ENCODE data around the gene SF3B3. TPM values are rescaled to one million over a fixed set of nuclear protein-coding genes. Genes with fewer than 3 reads are reported as not detected.

Gene SF3B3
- total and polyA plus RNA-seq, 2 of the 13 experiments (the other 11 are each of a cell fraction or from before 2014, with no cell fraction given), result 157 to 500 TPM

DNA sequence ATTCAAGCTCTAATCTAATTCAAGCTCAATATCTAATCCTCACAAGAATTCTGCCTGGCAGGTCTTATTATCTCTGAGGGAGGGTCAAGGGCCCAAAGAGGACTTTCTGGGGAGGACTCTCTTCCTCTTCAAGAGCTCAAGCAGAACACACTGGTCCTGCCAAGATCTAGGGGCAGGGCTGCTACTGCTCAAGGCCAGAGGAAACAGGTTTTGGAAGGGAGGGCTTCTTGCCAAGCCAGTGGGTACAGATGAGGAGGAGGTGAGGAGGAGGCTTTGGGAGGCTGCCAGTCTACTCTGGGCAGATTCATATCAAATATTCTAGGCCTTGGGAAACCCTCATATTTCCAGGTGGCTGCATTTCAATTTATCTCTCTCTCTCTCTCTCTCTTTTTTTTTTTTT is 71.0 kb downstream of the SF3B3 start:
- ATAC-seq (no peak), DNase-seq (ENCODE audit: low spot score) (no peak), FAIRE-seq (no peak)
- POLR2A ChIA-PET, result no interaction called here
- Histone ChIP-seq H2AFZ (ENCODE audit: low read length) (no peak overlapping the region), H3K4me3 (replicated peaks in 1 of 3; ENCODE audit: insufficient read depth in 1 of 3, low read depth in 2 of 3, low read length in 3 of 3) (no peak overlapping the region), H3K36me3 (replicated peaks in 1 of 2; ENCODE audit: control insufficient read depth in 1 of 2, insufficient read depth in 2 of 2, low read length in 2 of 2) (no peaks in the 10 kb centered on the region), H3K79me2 (ENCODE audit: insufficient read depth, low read length) (no peaks in the 10 kb centered on the region), H3K27ac (ENCODE audit: extremely low read length, insufficient read depth, low read length) (no peak overlapping the region), H3K4me1 (ENCODE audit: insufficient read depth, low read length) (peaks cover 28% of the 10 kb centered on the region), H3K9ac (ENCODE audit: insufficient read depth, low read depth, low read length) (no peak overlapping the region), H3K9me3 (ENCODE audit: low read length) (no peaks in the 10 kb centered on the region), H3K4me2 (ENCODE audit: low read depth, low read length) (no peak overlapping the region), H4K20me1 (ENCODE audit: insufficient read depth, low read length) (no peaks in the 10 kb centered on the region), H3K27me3 (ENCODE audit: control insufficient read depth in 1 of 2, insufficient read depth in 2 of 2, low read length in 2 of 2) (peaks cover 0 to 2% of the 10 kb centered on the region in 2 experiments; a peak in 2 of 5 replicates)
- BruUV-seq (replicated peaks), result no TSS peak
- TF ChIP-seq, protein P1, sequence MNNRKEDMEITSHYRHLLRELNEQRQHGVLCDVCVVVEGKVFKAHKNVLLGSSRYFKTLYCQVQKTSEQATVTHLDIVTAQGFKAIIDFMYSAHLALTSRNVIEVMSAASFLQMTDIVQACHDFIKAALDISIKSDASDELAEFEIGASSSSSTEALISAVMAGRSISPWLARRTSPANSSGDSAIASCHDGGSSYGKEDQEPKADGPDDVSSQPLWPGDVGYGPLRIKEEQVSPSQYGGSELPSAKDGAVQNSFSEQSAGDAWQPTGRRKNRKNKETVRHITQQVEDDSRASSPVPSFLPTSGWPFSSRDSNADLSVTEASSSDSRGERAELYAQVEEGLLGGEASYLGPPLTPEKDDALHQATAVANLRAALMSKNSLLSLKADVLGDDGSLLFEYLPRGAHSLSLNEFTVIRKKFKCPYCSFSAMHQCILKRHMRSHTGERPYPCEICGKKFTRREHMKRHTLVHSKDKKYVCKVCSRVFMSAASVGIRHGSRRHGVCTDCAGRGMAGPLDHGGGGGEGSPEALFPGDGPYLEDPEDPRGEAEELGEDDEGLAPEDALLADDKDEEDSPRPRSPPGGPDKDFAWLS (CRISPR knock-in tag; IDR thresholded peaks at IDR 0.05; ENCODE audit: borderline replicate concordance), result no peak
- peak; percentile 67 for TF ChIP-seq ZNF263 (CRISPR knock-in tag; IDR thresholded peaks at IDR 0.05)
- intact Hi-C loops (cut with micrococcal nuclease; ENCODE audit: unreplicated experiment) (no loop called here), in situ Hi-C loops (cut with HindIII; ENCODE audit: extremely low pct_ligation_motif_present, low pct_unique_long_range_greater_than_20kb) (no loop called here)
- CTCF ChIA-PET (ENCODE audit: low intra/inter-chr PET ratio, low total read pairs), result no interaction called here

DNA sequence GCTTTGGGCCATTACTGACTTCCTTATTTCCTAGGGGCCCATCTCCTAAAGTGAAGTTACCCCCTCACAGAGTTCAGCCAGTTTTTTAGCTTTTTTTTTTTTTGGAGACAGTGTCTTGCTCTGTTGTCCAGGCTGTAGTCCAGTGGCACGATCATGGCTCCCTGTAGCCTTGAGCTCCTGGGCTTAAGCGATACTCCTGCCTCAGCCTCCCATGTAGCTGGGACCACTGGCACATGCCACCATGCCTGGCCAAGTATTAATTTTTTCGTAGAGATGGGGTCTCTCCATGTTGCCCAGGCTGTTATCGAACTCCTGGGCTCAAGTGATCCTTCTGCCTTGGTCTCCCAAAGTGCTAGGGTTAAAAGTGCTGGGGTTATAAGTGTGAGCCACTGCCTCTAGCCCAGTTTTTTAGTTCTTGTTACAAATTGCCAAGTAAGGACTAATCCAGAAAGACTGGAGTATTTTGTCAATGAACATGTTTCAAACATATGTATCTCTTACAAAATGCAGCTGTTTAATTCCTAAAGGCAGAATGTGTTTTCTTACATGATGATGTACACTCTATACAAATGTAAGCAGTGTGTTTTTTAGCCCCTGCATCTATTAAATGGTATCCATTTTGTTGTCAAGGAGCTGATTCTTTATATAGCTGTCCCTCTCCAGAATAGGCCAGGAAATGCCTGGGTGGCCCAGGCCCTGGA is 73.7 kb downstream of the SF3B3 start:
- Histone ChIP-seq H3K4me3 (replicated peaks in 1 of 3; ENCODE audit: insufficient read depth in 1 of 3, low read depth in 2 of 3, low read length in 3 of 3) (no peak overlapping the region), H3K4me1 (ENCODE audit: insufficient read depth, low read length) (peaks cover under 1% of the 10 kb centered on the region), H3K79me2 (ENCODE audit: insufficient read depth, low read length) (no peaks in the 10 kb centered on the region), H3K36me3 (replicated peaks in 1 of 2; ENCODE audit: control insufficient read depth in 1 of 2, insufficient read depth in 2 of 2, low read length in 2 of 2) (no peaks in the 10 kb centered on the region), H3K4me2 (ENCODE audit: low read depth, low read length) (no peak overlapping the region), H3K27ac (ENCODE audit: extremely low read length, insufficient read depth, low read length) (no peak overlapping the region), H2AFZ (ENCODE audit: low read length) (no peak overlapping the region), H3K9ac (ENCODE audit: insufficient read depth, low read depth, low read length) (no peak overlapping the region), H3K9me3 (ENCODE audit: low read length) (no peaks in the 10 kb centered on the region), H4K20me1 (ENCODE audit: insufficient read depth, low read length) (no peaks in the 10 kb centered on the region), H3K27me3 (ENCODE audit: control insufficient read depth in 1 of 2, insufficient read depth in 2 of 2, low read length in 2 of 2) (peaks cover 0 to 2% of the 10 kb centered on the region in 2 experiments; a peak in 3 of 5 replicates)
- in situ Hi-C loops (cut with HindIII; ENCODE audit: extremely low pct_ligation_motif_present, low pct_unique_long_range_greater_than_20kb), result no loop called here
- no TSS peak for BruUV-seq (replicated peaks)
- FAIRE-seq, result no peak
- ChIA-PET CTCF (ENCODE audit: low intra/inter-chr PET ratio, low total read pairs) (no interaction called here), POLR2A (no interaction called here)
- no peak for ATAC-seq
- 41% methylated on average over 4 of the region's 4 CpGs for WGBS (ENCODE audit: low lambda C conversion rate)
- no peak for TF ChIP-seq HDAC1 (CRISPR knock-in tag; IDR thresholded peaks at IDR 0.05)
- TF ChIP-seq, protein P2, sequence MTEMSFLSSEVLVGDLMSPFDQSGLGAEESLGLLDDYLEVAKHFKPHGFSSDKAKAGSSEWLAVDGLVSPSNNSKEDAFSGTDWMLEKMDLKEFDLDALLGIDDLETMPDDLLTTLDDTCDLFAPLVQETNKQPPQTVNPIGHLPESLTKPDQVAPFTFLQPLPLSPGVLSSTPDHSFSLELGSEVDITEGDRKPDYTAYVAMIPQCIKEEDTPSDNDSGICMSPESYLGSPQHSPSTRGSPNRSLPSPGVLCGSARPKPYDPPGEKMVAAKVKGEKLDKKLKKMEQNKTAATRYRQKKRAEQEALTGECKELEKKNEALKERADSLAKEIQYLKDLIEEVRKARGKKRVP (CRISPR knock-in tag; IDR thresholded peaks at IDR 0.05), result no peak
- TF ChIP-seq GATAD2A (CRISPR knock-in tag; IDR thresholded peaks at IDR 0.05), result no peak
- no peak for TF ChIP-seq RARG (CRISPR knock-in tag; IDR thresholded peaks at IDR 0.05; ENCODE audit: low read depth)
- TF ChIP-seq ZNF121 (CRISPR knock-in tag; IDR thresholded peaks at IDR 0.05), result peak; percentile 37; the same call in 1 of the 2 replicates
- TF ChIP-seq RARA (CRISPR knock-in tag; IDR thresholded peaks at IDR 0.05), result no peak
- intact Hi-C loops (cut with micrococcal nuclease; ENCODE audit: unreplicated experiment), result no loop called here
- DNase-seq (ENCODE audit: low spot score), result no peak
